NCI-H2107 treated with DMSO at 0.1 percent for 48 hours (cell line): ENCODE results near the gene C11orf21.
"Not testable (repeated sequence)": the region's sequence is repeated elsewhere in the genome, so short reads cannot be mapped to it uniquely, and the experiment has no call there.

Source experiments
- DNase-seq: peaks from one replicate; lab custom pipeline; 2025; ENCODE audit not compliant: unreplicated experiment; lab: John Stamatoyannopoulos, UW

C11orf21 gene

DNA sequence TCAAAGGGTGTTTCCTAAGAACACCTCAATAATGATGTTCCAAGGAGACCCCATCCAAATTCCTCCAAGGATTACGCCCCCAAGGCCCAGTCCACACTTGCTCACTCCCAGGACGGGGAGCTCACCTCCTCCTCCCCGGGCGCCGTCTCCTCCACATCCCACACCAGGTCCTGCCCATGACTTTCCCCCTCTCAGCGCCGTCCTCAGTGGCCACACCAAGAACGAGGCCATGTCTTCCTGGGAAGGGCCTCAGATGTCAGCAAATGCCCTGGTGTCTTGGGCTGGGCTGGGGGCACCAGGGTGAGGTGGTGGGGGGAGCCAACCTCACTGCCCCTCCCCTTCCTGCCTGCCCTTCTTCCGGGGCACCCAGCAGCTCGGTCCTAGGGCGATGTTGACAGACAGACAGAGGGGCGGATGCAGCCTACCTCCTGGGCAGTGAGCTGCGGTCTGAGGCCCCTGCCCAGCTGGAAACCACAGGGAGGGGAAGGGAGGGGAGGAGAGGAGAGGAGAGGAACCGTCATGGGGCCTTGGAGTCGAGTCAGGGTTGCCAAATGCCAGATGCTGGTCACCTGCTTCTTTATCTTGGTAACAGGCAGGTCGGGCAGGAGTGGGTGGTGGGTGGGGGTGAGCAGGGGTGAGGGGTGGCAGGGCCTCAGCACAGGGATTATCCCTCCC, at the start of gene C11orf21, which contains the start of gene TSPAN32:
C11orf21 (minus strand) TSS at position 288 of the 675 bp plus-strand sequence; CDS start at position 178, 110 bp downstream.
TSPAN32 (plus strand) TSS at position 383 of the 675 bp plus-strand sequence; CDS start at position 520, 137 bp downstream.
- DNase-seq = no peak

GRCh38 chr11:2348986-2349385, 47.3 kb upstream of the C11orf21 start:
- no peak for DNase-seq

GRCh38 chr11:2347308-2347830, 45.7 kb upstream of the C11orf21 start:
- DNase-seq = no peak

GRCh38 chr11:2346586-2347307, 45.0 kb upstream of the C11orf21 start:
- no peak for DNase-seq

DNA sequence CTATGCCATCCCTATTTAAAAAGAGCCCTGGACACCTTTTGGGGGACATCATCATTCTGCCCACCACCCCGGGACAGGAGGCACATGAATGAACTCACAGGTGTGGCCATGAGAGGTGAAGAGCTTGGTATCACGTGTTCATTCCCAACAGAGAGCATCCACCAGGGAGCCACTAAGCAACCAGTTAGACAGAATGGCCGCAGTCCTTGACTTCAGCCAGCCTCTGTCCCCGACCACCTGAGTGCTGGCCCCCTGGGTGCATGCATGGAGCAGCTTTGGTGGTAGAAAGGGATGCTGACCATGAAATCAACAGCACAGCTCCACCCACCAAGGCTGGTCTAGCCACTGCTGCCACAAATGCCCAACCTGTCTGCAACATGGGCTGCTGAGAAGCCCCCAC, 44.3 kb upstream of the C11orf21 start:
- DNase-seq = no peak

DNA sequence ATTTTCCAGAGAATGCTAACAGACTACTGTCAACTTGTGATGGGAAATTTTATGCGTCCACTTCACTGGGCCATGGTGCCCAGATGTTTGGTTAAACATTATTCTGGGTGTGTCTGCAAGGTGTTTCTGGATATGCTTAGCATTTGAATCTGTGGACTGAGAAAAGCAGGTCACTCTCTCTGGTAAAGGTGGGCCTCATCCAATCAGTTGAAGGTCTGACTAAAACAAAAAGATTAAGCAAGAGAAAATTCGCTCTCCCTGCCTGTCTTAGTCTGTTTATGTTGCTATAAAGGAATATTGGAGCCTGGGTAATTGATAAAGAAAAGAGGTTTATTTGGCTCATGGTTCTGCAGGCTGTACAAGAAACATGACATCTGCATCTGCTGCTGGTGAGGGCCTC, 43.3 kb upstream of the C11orf21 start:
- no peak for DNase-seq

GRCh38 chr11:2343502-2343901, 41.8 kb upstream of the C11orf21 start:
- DNase-seq = no peak

- DNase-seq = no peak
These were observed 41.3 kb upstream of the C11orf21 start for GRCh38 chr11:2342981-2343380.

DNA sequence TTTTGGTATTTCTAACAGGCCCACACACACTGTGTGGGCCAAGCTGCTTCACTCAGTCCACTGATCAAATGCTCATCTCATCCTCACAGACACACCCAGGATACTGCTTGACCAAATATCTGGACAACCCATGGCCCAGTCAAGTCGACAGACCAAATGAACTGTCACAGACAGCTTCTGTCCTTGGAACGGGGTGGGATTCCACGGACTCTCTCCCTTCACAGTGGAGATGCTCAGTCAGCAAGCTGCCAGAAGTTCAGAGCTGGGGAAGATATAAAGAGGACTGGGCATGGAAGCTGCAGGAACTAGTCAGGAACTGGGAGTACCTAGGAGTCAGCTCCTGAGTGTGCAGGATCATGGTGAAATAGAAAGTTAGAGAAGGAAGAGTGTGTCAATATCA, 40.8 kb upstream of the C11orf21 start:
- DNase-seq = no peak

- not testable (repeated sequence) for DNase-seq
These were observed 37.0 kb upstream of the C11orf21 start for GRCh38 chr11:2338760-2339159.

GRCh38 chr11:2335286-2335685, 33.6 kb upstream of the C11orf21 start:
- DNase-seq = not testable (repeated sequence)

GRCh38 chr11:2333486-2334205, 31.9 kb upstream of the C11orf21 start:
- not testable (repeated sequence) for DNase-seq

GRCh38 chr11:2332569-2332968, 30.9 kb upstream of the C11orf21 start:
- DNase-seq = not testable (repeated sequence)

GRCh38 chr11:2331404-2331803, 29.7 kb upstream of the C11orf21 start:
- DNase-seq = no peak

- DNase-seq = no peak
These were observed 29.0 kb upstream of the C11orf21 start for GRCh38 chr11:2330696-2331095.

GRCh38 chr11:2329551-2329950, 27.8 kb upstream of the C11orf21 start:
- DNase-seq = no peak

GRCh38 chr11:2328656-2329354, 27.1 kb upstream of the C11orf21 start:
- DNase-seq = no peak

DNA sequence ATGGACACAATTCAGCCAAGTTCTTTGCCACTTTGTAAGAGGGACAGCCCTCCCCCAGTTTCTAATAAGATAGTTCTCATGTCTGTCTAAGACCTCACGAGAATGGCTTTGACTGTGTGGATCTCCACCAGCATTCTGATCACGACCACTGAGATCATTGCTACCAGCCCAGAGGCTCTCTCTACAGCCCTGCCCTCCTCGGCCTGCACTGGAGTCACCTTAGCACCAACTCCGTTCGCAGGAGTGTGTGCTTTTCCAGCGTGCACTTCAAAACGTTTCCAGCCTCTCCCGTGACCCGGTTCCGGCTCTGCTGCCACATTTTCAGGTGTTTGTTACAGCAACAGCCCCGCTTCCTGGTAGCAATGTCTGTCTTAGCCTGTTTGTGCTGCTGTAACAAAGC, 26.3 kb upstream of the C11orf21 start:
- DNase-seq = no peak

- no peak for DNase-seq
These were observed 25.3 kb upstream of the C11orf21 start for GRCh38 chr11:2327032-2327431.

- DNase-seq = no peak
These were observed 24.0 kb upstream of the C11orf21 start for GRCh38 chr11:2325719-2326118.

- DNase-seq = no peak
These were observed 23.4 kb upstream of the C11orf21 start for GRCh38 chr11:2325123-2325522.
